ENCODE data around the gene ZFHX3. TPM values are rescaled to one million over a fixed set of nuclear protein-coding genes. Genes with fewer than 3 reads are reported as not detected.

ZFHX3 gene
- total RNA-seq, 1 experiment from 2014 or later: 1.5 TPM

GRCh38 chr16:72945611-72946010, 102.3 kb downstream of the ZFHX3 start:
- Histone ChIP-seq H3K23me2 (ENCODE audit: insufficient read length, low read depth, low read length, poor library complexity, severe bottlenecking) (no peaks in the 10 kb centered on the region), H3K4me2 (ENCODE audit: insufficient read depth, insufficient read length, low read length) (no peak overlapping the region), H3K9me3 (ENCODE audit: control insufficient read depth, low read depth, low read length) (no peaks in the 10 kb centered on the region), H3K4me1 (ENCODE audit: insufficient read depth, low read length) (no peaks in the 10 kb centered on the region), H3K23ac (ENCODE audit: insufficient read length, low read depth, low read length) (no peak overlapping the region), H2BK5ac (ENCODE audit: insufficient read length, low read length) (no peak overlapping the region), H2BK20ac (ENCODE audit: low read depth, low read length, poor library complexity, severe bottlenecking) (no peak overlapping the region), H2BK12ac (ENCODE audit: insufficient read length, low read depth, low read length) (no peak overlapping the region), H3K56ac (ENCODE audit: insufficient read length, low read depth, low read length) (no peak overlapping the region), H3K9ac (ENCODE audit: extremely low read depth, insufficient read length, low read length) (no peak overlapping the region), H4K5ac (ENCODE audit: insufficient read length, low read depth, low read length) (no peak overlapping the region), H3K27ac (ENCODE audit: insufficient read length, low read depth, low read length) (no peak overlapping the region), H2BK15ac (ENCODE audit: low read depth, low read length) (no peak overlapping the region), H3K79me2 (ENCODE audit: insufficient read depth, low read length) (no peaks in the 10 kb centered on the region), H4K20me1 (ENCODE audit: control insufficient read depth, insufficient read depth, insufficient read length) (no peaks in the 10 kb centered on the region), H3K27me3 (ENCODE audit: insufficient read depth, low read length) (no peaks in the 10 kb centered on the region), H3K4ac (ENCODE audit: low read depth, low read length) (no peak overlapping the region), H3K18ac (ENCODE audit: insufficient read length, low read depth, low read length) (no peak overlapping the region), H4K91ac (ENCODE audit: insufficient read length, low read depth, low read length) (no peak overlapping the region), H3K14ac (ENCODE audit: insufficient read depth, low read length) (no peak overlapping the region), H3K79me1 (ENCODE audit: insufficient read depth, low read depth, low read length, poor library complexity, severe bottlenecking) (no peaks in the 10 kb centered on the region), H3T11ph (ENCODE audit: low read length) (no peak overlapping the region), H2AFZ (ENCODE audit: low read length) (no peak overlapping the region), H4K8ac (replicated peaks; ENCODE audit: insufficient read length, low read depth, low read length) (no peak overlapping the region), H2BK120ac (ENCODE audit: low read depth, low read length, poor library complexity, severe bottlenecking) (no peak overlapping the region), H2AK5ac (ENCODE audit: insufficient read length, low read length) (no peak overlapping the region)
- WGBS (ENCODE audit: extremely low coverage, insufficient read length, low lambda C conversion rate): no CpG with 5 or more reads among the region's 8 CpGs
- Mint-ChIP-seq H3K27me3 (ENCODE audit: low read depth) (peaks cover 5% of the 10 kb centered on the region), H3K27ac (no peak overlapping the region; a peak in 1 of 7 replicates), H3K36me3 (ENCODE audit: insufficient read depth in 1 of 3, low read depth in 3 of 3) (peaks cover 0 to 4% (median 2%) of the 10 kb centered on the region in 3 experiments; a peak in 4 of 7 replicates), H3K9me3 (peaks cover 0 to 2% of the 10 kb centered on the region in 2 experiments; a peak in 2 of 5 replicates), H3K4me3 (no peak overlapping the region), H3K4me1 (peaks cover 29 to 31% of the 10 kb centered on the region in 2 experiments)
- DNase-seq: no peak
- TF ChIP-seq, protein P1, sequence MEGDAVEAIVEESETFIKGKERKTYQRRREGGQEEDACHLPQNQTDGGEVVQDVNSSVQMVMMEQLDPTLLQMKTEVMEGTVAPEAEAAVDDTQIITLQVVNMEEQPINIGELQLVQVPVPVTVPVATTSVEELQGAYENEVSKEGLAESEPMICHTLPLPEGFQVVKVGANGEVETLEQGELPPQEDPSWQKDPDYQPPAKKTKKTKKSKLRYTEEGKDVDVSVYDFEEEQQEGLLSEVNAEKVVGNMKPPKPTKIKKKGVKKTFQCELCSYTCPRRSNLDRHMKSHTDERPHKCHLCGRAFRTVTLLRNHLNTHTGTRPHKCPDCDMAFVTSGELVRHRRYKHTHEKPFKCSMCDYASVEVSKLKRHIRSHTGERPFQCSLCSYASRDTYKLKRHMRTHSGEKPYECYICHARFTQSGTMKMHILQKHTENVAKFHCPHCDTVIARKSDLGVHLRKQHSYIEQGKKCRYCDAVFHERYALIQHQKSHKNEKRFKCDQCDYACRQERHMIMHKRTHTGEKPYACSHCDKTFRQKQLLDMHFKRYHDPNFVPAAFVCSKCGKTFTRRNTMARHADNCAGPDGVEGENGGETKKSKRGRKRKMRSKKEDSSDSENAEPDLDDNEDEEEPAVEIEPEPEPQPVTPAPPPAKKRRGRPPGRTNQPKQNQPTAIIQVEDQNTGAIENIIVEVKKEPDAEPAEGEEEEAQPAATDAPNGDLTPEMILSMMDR (conservative IDR thresholded peaks at IDR 0.05): no peak

Data from H9 (cell line).